ENCODE measurements around the gene HS3ST3B1. TPM values are rescaled to one million over a fixed set of nuclear protein-coding genes. Genes with fewer than 3 reads are reported as not detected.

The HS3ST3B1 gene
- total RNA-seq, 1 donor from 2014 or later = 8.7 TPM

GRCh38 chr17:14372905-14373613, 72.2 kb downstream of the HS3ST3B1 start:
- DNase-seq (ENCODE audit: low read depth) = no peak
- no peak overlapping the region for H2AFZ ChIP-seq (ENCODE audit: low read depth, low read length)

GRCh38 chr17:14373614-14374259, 72.9 kb downstream of the HS3ST3B1 start:
- H3K36me3 ChIP-seq (ENCODE audit: insufficient read depth, low read length) = no peaks in the 10 kb centered on the region
- no peaks in the 10 kb centered on the region for H3K79me2 ChIP-seq (ENCODE audit: insufficient read depth, low read length)
- Mint-ChIP-seq H3K27ac (ENCODE audit: unreplicated experiment) (no peak overlapping the region), H3K4me3 (ENCODE audit: unreplicated experiment) (no peak overlapping the region), H3K36me3 (ENCODE audit: low read depth, unreplicated experiment) (no peaks in the 10 kb centered on the region), H3K27me3 (ENCODE audit: low read depth, unreplicated experiment) (no peaks in the 10 kb centered on the region), H3K4me1 (ENCODE audit: low read depth, unreplicated experiment) (peaks cover 3% of the 10 kb centered on the region), H3K9me3 (ENCODE audit: unreplicated experiment) (no peaks in the 10 kb centered on the region)
- H3K27me3 ChIP-seq (ENCODE audit: insufficient read depth, low read length) = no peaks in the 10 kb centered on the region
- no peak overlapping the region for H3K4me2 ChIP-seq (ENCODE audit: low read length)
- no peak overlapping the region for H2AFZ ChIP-seq (ENCODE audit: low read depth, low read length)
- no peak for FAIRE-seq
- no peak overlapping the region for H3K27ac ChIP-seq (ENCODE audit: low read depth, low read length)
- DNase-seq (ENCODE audit: low read depth) = no peak
- no peaks in the 10 kb centered on the region for H3K9me3 ChIP-seq (ENCODE audit: insufficient read depth, low read depth, low read length)
- no peaks in the 10 kb centered on the region for H3K4me1 ChIP-seq (ENCODE audit: insufficient read depth, low read length)
- no peaks in the 10 kb centered on the region for H4K20me1 ChIP-seq (ENCODE audit: insufficient read depth, low read length)
- TF ChIP-seq CTCF (IDR thresholded peaks at IDR 0.05; ENCODE audit: insufficient read depth, low read depth, low read length) (no peak), EZH2 (IDR thresholded peaks at IDR 0.05; ENCODE audit: insufficient read depth, low read length) (no peak)
- no peak overlapping the region for H3K9ac ChIP-seq (ENCODE audit: low read length)
- H3K4me3 ChIP-seq (ENCODE audit: insufficient read depth, low read depth, low read length) = no peak overlapping the region

More at GRCh38 chr17:14372905-14373613, 72.2 kb downstream of the HS3ST3B1 start:
- H3K27me3 ChIP-seq (ENCODE audit: insufficient read depth, low read length) = no peaks in the 10 kb centered on the region
- H3K4me1 Mint-ChIP-seq (ENCODE audit: low read depth, unreplicated experiment) = peaks cover 3% of the 10 kb centered on the region
- H3K4me3 Mint-ChIP-seq (ENCODE audit: unreplicated experiment) = no peak overlapping the region
- H3K36me3 ChIP-seq (ENCODE audit: insufficient read depth, low read length) = no peaks in the 10 kb centered on the region
- H3K27ac Mint-ChIP-seq (ENCODE audit: unreplicated experiment) = no peak overlapping the region
- no peak overlapping the region for H3K9ac ChIP-seq (ENCODE audit: low read length)
- no peak overlapping the region for H3K4me3 ChIP-seq (ENCODE audit: insufficient read depth, low read depth, low read length)
- H3K79me2 ChIP-seq (ENCODE audit: insufficient read depth, low read length) = no peaks in the 10 kb centered on the region
- no peaks in the 10 kb centered on the region for H3K4me1 ChIP-seq (ENCODE audit: insufficient read depth, low read length)
- H3K27ac ChIP-seq (ENCODE audit: low read depth, low read length) = no peak overlapping the region
- no peaks in the 10 kb centered on the region for H4K20me1 ChIP-seq (ENCODE audit: insufficient read depth, low read length)
- no peak overlapping the region for H3K4me2 ChIP-seq (ENCODE audit: low read length)
- no peak for TF ChIP-seq CTCF (IDR thresholded peaks at IDR 0.05; ENCODE audit: insufficient read depth, low read depth, low read length)
- TF ChIP-seq EZH2 (IDR thresholded peaks at IDR 0.05; ENCODE audit: insufficient read depth, low read length) = no peak
- no peaks in the 10 kb centered on the region for H3K27me3 Mint-ChIP-seq (ENCODE audit: low read depth, unreplicated experiment)
- H3K9me3 ChIP-seq (ENCODE audit: insufficient read depth, low read depth, low read length) = no peaks in the 10 kb centered on the region
- H3K9me3 Mint-ChIP-seq (ENCODE audit: unreplicated experiment) = peaks cover 1% of the 10 kb centered on the region
- FAIRE-seq = no peak
- H3K36me3 Mint-ChIP-seq (ENCODE audit: low read depth, unreplicated experiment) = no peaks in the 10 kb centered on the region

- TF ChIP-seq EZH2 (IDR thresholded peaks at IDR 0.05; ENCODE audit: insufficient read depth, low read length) = no peak
- TF ChIP-seq CTCF (IDR thresholded peaks at IDR 0.05; ENCODE audit: insufficient read depth, low read depth, low read length) = no peak
- no peak overlapping the region for H3K4me3 Mint-ChIP-seq (ENCODE audit: unreplicated experiment)
- no peaks in the 10 kb centered on the region for H3K27me3 ChIP-seq (ENCODE audit: insufficient read depth, low read length)
- H3K9ac ChIP-seq (ENCODE audit: low read length) = no peak overlapping the region
- H4K20me1 ChIP-seq (ENCODE audit: insufficient read depth, low read length) = no peaks in the 10 kb centered on the region
- H3K9me3 Mint-ChIP-seq (ENCODE audit: unreplicated experiment) = no peaks in the 10 kb centered on the region
- no peak for FAIRE-seq
- no peaks in the 10 kb centered on the region for H3K9me3 ChIP-seq (ENCODE audit: insufficient read depth, low read depth, low read length)
- H3K27ac Mint-ChIP-seq (ENCODE audit: unreplicated experiment) = no peak overlapping the region
- H3K4me1 ChIP-seq (ENCODE audit: insufficient read depth, low read length) = no peaks in the 10 kb centered on the region
- no peak overlapping the region for H3K4me3 ChIP-seq (ENCODE audit: insufficient read depth, low read depth, low read length)
- no peak for DNase-seq (ENCODE audit: low read depth)
- no peaks in the 10 kb centered on the region for H3K36me3 ChIP-seq (ENCODE audit: insufficient read depth, low read length)
- H3K4me1 Mint-ChIP-seq (ENCODE audit: low read depth, unreplicated experiment) = peaks cover 3% of the 10 kb centered on the region
- H3K79me2 ChIP-seq (ENCODE audit: insufficient read depth, low read length) = no peaks in the 10 kb centered on the region
- peaks cover 2% of the 10 kb centered on the region for H3K27me3 Mint-ChIP-seq (ENCODE audit: low read depth, unreplicated experiment)
- H3K4me2 ChIP-seq (ENCODE audit: low read length) = no peak overlapping the region
- no peaks in the 10 kb centered on the region for H3K36me3 Mint-ChIP-seq (ENCODE audit: low read depth, unreplicated experiment)
- H2AFZ ChIP-seq (ENCODE audit: low read depth, low read length) = no peak overlapping the region
- H3K27ac ChIP-seq (ENCODE audit: low read depth, low read length) = no peak overlapping the region
Measured at GRCh38 chr17:14374268-14374667, 73.4 kb downstream of the HS3ST3B1 start.

Measured in astrocyte (in vitro differentiated cells and primary cell).